ENCODE data around the gene GBP4. TPM values are rescaled to one million over a fixed set of nuclear protein-coding genes. Genes with fewer than 3 reads are reported as not detected.

GBP4 gene
- polyA plus RNA-seq, 1 of the 3 experiments (the other 2 are of a cell fraction) = 0.02 TPM

- H3K9ac ChIP-seq = no peak overlapping the region
- no peaks in the 10 kb centered on the region for H3K27me3 ChIP-seq (ENCODE audit: insufficient read depth)
- no peaks in the 10 kb centered on the region for H3K9me3 ChIP-seq
- H3K27ac ChIP-seq (ENCODE audit: low read depth in 2 of 2, low read length in 1 of 2) = no peak overlapping the region
- 93% methylated on average over 2 of the region's 2 CpGs for WGBS (ENCODE audit: low lambda C conversion rate)
- no peak for DNase-seq
- no peaks in the 10 kb centered on the region for H3K79me2 ChIP-seq (ENCODE audit: insufficient read depth)
- H3K36me3 ChIP-seq (replicated peaks in 1 of 2; ENCODE audit: control insufficient read depth in 1 of 2, insufficient read depth in 2 of 2, low read length in 1 of 2) = no peaks in the 10 kb centered on the region
- no peaks in the 10 kb centered on the region for H3K4me1 ChIP-seq (ENCODE audit: control insufficient read depth in 1 of 2, insufficient read depth in 2 of 2, low read depth in 1 of 2, low read length in 1 of 2)
- TF ChIP-seq EZH2phosphoT487 (IDR thresholded peaks at IDR 0.05; ENCODE audit: borderline replicate concordance, low read depth) = no peak
- ChIA-PET POLR2A (no interaction called here), CTCF (no interaction called here)
- H3K4me2 ChIP-seq = no peak overlapping the region
- no peaks in the 10 kb centered on the region for H3K9me2 ChIP-seq
- H3F3A ChIP-seq (replicated peaks; ENCODE audit: insufficient read depth) = no peaks in the 10 kb centered on the region
- no peaks in the 10 kb centered on the region for H4K20me1 ChIP-seq (ENCODE audit: insufficient read depth)
- H3K4me3 ChIP-seq (ENCODE audit: low read depth in 2 of 2, low read length in 1 of 2) = no peak overlapping the region
- H2AFZ ChIP-seq (ENCODE audit: low read depth) = no peak overlapping the region
Observed at GRCh38 chr1:89176971-89177370, 21.8 kb downstream of the GBP4 start.

GRCh38 chr1:89175601-89176256 lies 23.0 kb downstream of the GBP4 start, which contains the start of gene GBP7:
TSS of gene GBP7 (minus strand) at chr1:89176003. CDS start at chr1:89171935, 4,068 bp downstream.
- Histone ChIP-seq H3K9ac (no peak within 1 kb of the TSS), H3K9me2 (no peaks in the 10 kb centered on the region), H3K4me1 (ENCODE audit: control insufficient read depth in 1 of 2, insufficient read depth in 2 of 2, low read depth in 1 of 2, low read length in 1 of 2) (no peaks in the 10 kb centered on the region), H2AFZ (ENCODE audit: low read depth) (no peak within 1 kb of the TSS), H3K79me2 (ENCODE audit: insufficient read depth) (no peaks in the 10 kb centered on the region), H3K27me3 (ENCODE audit: insufficient read depth) (no peaks in the 10 kb centered on the region), H4K20me1 (ENCODE audit: insufficient read depth) (no peaks in the 10 kb centered on the region), H3K9me3 (no peaks in the 10 kb centered on the region), H3K4me2 (no peak within 1 kb of the TSS), H3K36me3 (replicated peaks in 1 of 2; ENCODE audit: control insufficient read depth in 1 of 2, insufficient read depth in 2 of 2, low read length in 1 of 2) (no peaks in the 10 kb centered on the region), H3K4me3 (ENCODE audit: low read depth in 2 of 2, low read length in 1 of 2) (no peak within 1 kb of the TSS), H3F3A (replicated peaks; ENCODE audit: insufficient read depth) (no peaks in the 10 kb centered on the region), H3K27ac (ENCODE audit: low read depth in 2 of 2, low read length in 1 of 2) (no peak within 1 kb of the TSS)
- TF ChIP-seq TCF12 (IDR thresholded peaks at IDR 0.05) = no peak
- TF ChIP-seq MEF2A (IDR thresholded peaks at IDR 0.05; ENCODE audit: borderline replicate concordance, low read depth) = no peak
- TF ChIP-seq PBX3 (IDR thresholded peaks at IDR 0.05) = no peak
- TF ChIP-seq NRF1 (IDR thresholded peaks at IDR 0.05; ENCODE audit: low read depth, low read length) = no peak
- TF ChIP-seq USF2 (IDR thresholded peaks at IDR 0.05; ENCODE audit: borderline replicate concordance, low read depth, low read length) = no peak
- no peak for TF ChIP-seq EP300 (IDR thresholded peaks at IDR 0.05; ENCODE audit: borderline replicate concordance in 1 of 2, low read depth in 1 of 2, low read length in 1 of 2)
- no peak for TF ChIP-seq RAD21 (IDR thresholded peaks at IDR 0.05; ENCODE audit: low read length)
- no peak for TF ChIP-seq MXI1 (IDR thresholded peaks at IDR 0.05; ENCODE audit: low read depth, low read length)
- TF ChIP-seq POLR2AphosphoS5 (IDR thresholded peaks at IDR 0.05; ENCODE audit: low read depth, low read length) = no peak
- TF ChIP-seq MAX (IDR thresholded peaks at IDR 0.05; ENCODE audit: low read depth) = no peak
- TF ChIP-seq FOXJ3 (CRISPR knock-in tag; IDR thresholded peaks at IDR 0.05) = no peak
- TF ChIP-seq USF1 (IDR thresholded peaks at IDR 0.05; ENCODE audit: borderline replicate concordance, low read depth) = no peak
- TF ChIP-seq RCOR1 (IDR thresholded peaks at IDR 0.05; ENCODE audit: low read length) = no peak
- no peak for TF ChIP-seq GABPA (IDR thresholded peaks at IDR 0.05; ENCODE audit: low read depth)
- no peak for TF ChIP-seq NFIC (IDR thresholded peaks at IDR 0.05; ENCODE audit: borderline replicate concordance)
- TF ChIP-seq FOSL2 (IDR thresholded peaks at IDR 0.05; ENCODE audit: borderline replicate concordance, low read depth) = no peak
- no peak for TF ChIP-seq GATA2 (CRISPR knock-in tag; IDR thresholded peaks at IDR 0.05)
- no peak for TF ChIP-seq EZH2phosphoT487 (IDR thresholded peaks at IDR 0.05; ENCODE audit: borderline replicate concordance, low read depth)
- no peak for TF ChIP-seq RXRA (IDR thresholded peaks at IDR 0.05; ENCODE audit: borderline replicate concordance, low read depth)
- no peak for TF ChIP-seq SMC3 (IDR thresholded peaks at IDR 0.05; ENCODE audit: low read depth, low read length)
- CTCF ChIA-PET = interaction anchor here (1.2 kb wide), 1 partner anchor 90 kb away, joined by 4 read pairs; no protein-coding TSS in a partner anchor
- DNase-seq = no peak
- POLR2A ChIA-PET = no interaction called here
